Measurements from ENCODE around the gene C19orf25.
"Not testable (repeated sequence)": the region's sequence is repeated elsewhere in the genome, so short reads cannot be mapped to it uniquely, and the experiment has no call there.

The C19orf25 gene

DNA sequence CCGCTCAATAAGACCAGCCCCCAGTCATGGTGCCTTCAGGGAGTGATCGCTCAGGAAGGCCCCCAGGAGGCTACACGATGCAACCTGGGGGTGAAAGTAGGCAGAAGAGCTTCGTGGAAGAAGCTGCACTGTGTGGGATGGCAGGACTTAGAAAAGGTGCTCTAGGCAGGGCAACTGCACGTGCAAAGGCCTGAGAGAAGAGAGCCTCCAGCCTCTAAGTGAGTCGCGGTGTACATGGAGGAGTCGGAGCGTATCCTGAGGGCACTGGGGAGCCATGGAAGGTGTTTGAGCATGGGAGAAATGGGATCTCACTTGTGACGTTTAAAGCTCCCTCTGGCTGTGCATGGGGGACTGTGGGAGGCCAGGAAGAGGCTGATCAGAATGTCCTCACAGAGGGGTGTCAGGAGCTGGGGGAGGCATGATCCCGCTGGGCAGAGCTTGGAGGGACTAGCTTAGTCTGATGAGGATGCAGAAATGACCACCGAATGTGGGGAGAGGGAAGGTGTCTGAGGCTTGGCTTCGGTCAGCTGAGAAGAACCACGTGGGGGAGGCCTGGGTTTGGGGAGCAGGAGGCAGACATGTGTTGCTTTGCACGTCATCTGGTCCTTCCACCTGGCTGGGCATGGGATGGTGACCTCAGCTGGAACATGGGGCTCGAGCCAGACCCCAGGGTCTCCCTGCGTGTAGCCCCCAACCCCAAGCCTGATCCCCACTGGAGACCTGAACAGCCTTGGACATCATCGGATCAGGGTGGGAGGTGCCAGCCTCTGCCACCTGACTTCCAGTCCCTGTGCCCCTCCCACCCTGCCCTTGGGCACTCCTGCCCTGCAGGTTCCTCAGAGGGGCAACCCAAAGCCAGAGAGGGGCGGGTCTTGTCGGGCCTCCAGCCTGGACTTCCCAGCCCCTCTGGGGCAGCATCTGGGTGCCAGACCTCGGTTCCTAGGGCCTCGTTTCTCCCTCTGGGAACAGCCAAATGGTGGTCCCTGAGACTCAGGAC, 28.0 kb downstream of the C19orf25 start:
- DNase-seq = peak in 38 of 56 donors; percentile 24 to 75 (median 54)

DNA sequence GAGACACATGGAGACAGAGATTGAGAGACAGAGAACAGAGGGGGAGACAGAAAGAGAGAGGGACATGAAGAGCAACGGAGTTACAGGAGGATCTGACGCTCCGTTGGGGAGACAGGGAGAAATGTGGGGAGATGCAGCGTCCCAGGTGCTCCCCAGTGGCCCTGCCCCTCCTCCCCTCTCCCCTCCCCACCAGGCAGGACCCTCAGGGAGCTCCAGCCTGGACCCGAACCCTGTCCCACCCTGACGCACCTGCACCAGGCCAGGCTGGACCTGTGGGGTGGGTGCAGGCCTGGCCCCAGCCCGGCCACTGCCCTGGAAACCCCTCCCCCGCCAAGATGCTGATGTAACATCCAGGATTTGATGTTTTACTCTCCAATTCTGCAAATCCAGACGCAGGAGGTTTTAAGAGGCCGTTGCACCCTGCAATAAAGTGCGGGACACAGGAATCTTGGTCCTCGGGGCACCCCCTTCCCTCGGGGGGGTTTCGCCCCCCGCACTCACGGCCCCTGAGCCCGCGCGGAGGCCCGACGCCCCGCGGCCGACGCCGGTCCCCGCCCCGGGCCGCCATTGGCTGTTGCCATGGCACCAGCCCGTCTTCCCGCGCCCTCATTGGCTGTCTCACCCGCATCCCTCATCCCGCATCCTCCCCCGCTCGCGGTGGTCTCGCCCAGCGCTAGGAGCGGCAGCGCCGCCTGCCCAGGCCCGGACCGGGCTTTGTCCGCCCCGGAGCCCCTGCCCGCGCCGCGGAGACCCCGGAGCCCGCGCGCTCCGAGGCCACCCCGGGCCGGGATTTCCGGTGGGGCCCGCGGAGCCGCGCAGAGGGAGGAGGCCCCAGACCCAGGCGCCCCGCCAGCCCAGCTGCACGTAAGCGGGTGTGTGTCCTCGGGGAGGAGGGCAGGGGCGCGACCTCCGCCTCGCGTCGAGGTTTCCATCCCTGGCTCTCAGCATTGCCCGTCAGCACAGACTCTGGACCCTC, 29.3 kb downstream of the C19orf25 start, which contains the start of gene APC2:
Gene APC2, plus strand, starts transcription at position 655 of the 976 bp plus-strand sequence. CDS start 2,881 bp downstream, outside the sequence.
- peak in 55 of 56 donors; percentile 45 to 93 (median 82) for DNase-seq

DNA sequence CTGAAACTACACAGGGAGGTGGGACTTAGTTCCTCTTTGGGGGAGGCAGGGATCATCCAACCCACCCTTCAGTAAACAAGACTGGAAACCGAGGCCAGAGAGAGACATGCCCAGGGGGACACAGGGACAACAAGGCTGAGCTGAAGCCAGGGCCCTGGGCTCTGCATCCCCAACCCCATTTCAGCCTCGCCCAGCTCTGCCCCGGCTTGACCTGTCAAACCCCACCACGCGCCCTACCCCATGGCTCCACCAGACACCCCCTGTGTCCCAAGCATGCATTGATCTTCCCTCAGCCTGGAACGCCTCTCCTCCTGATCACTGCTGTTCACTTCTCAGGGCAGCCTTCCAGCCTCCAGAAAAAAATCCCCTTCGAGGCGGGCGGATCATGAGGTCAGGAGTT, 31.1 kb downstream of the C19orf25 start:
- no peak for DNase-seq

DNA sequence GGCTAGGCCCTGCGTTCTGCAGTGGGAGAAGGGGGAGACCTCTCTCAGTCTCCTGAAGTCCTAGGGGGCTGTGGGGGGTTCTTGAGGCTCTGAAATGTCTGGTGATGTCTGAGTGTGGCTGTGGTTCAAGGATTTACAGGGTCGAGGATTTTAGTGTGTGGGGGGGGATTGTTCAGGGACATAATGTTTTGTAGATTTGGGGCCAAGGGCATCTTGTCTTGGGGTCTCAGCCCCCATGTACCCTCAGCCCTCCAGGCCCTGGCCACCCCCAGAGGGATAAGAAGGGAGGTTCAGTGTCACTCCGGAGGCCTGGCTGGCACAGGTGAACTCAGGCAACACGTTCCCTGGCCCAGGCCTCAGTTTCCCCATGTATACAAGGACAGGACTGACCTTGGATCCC, 31.5 kb downstream of the C19orf25 start:
- no peak for DNase-seq

DNA sequence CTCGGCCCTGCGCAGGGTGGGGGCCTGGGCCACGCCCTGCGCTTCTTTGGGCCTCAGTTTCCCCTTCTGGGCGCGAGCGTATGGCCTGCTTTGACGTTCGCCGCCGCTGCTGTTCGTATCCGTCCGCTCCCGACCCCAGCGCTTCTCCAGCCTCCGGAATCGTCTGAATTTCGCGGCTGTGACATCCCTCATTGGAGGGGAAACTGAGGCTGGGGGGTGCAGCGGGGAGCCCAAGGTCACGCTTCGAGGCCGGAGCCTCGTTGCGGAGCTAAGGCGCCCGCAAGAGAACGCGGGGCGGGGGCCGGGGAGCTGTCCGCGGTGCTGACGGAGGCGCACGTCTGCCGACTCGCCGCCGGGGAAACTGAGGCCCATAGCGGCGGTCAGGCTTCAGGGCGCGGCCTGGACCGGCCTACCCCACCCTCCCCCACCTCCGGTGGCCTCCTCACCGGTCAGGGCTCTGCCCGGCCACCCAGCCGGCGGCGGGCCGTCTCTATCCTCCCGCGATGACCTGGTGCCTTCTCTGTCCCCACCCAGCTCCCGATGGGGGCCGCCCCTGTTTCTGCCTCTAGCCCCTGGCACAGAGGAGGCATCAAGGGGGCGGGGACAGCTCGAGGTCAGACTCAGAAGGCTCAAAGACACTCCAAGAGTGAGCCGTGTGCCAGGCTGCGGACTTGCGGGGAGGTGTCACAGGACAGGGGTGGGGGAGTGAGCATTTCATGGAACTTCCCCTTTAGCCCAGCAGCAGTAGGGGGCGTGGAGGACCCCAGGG, 32.1 kb downstream of the C19orf25 start:
- DNase-seq = peak in 12 of 56 donors; percentile 8 to 51 (median 28)

DNA sequence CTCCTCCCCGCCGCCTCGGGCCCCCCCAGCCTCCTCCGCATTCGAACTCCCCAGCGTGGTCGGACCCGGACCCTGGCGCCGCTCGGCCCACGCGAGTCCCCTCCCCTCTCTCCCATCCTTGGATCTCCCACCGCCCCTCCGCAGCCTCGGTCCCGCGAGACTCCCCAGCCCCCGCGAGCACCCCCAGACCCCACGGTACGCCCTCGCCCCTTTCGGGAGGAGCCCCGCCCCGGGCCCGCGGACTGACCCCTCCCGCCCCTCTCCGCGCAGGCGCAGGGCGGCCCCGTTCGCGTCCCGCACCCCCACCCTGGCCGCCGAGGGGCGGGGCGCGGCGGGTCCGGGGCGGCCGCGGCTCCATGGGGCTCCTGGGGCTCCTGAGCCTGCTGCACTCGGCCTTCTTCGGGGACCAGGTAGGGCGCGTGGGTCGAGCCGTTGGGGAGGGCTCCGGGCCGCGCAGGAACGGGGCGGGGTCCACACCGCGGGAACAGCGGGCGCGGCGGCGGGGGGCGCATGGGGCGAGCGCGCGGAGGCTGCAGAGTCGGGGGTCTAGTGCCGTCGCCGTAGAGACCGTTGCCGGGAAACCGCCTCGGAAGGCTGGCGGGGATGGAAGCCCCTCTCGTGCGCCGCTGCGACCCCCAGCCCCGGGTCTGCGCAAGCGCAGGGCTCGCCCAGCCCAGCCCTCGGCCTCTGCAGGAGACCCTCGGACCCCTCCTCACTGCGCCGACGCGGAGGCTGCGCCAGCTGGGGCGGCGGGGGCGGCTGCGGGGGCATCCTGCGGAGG, 32.9 kb downstream of the C19orf25 start:
- DNase-seq = peak in 39 of 56 donors; percentile 13 to 80 (median 49)

DNA sequence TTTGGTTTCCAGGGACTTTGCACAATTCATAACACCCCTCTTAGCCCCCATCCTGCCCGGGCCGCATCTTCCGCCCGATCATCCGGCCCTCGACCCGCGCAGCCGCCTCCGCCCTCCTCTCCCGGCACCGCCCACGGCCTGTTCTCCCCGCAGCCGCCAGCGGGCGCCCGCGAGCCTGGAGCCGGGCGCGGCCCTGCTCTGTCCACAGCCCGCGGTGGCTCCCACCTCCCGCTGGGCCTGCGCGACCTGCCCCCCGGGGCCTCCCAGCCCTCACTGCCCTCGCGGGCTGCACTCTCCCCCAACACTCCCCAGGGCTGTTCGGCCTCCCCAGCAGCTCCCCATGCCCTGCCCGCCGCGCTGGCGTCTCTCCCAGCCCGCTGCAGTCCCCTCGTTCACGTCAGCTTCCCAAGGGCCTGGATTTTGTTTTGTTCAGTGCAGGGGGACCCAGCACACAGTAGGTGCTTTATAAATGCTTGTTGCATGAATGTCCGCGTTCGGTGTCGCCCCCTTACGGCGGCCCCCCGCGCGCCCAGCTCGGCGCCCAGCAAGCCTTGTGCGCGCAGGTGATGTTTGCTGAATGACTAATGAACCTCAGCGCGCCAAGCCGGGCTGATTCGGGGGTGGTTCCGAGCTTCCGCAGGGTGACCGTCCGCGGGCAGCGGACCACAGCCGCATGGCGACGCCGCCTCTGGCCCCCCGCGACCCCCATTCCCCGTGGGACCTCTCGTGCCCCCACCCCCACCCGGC, 33.7 kb downstream of the C19orf25 start:
- peak in 48 of 56 donors; percentile 17 to 83 (median 57) for DNase-seq

DNA sequence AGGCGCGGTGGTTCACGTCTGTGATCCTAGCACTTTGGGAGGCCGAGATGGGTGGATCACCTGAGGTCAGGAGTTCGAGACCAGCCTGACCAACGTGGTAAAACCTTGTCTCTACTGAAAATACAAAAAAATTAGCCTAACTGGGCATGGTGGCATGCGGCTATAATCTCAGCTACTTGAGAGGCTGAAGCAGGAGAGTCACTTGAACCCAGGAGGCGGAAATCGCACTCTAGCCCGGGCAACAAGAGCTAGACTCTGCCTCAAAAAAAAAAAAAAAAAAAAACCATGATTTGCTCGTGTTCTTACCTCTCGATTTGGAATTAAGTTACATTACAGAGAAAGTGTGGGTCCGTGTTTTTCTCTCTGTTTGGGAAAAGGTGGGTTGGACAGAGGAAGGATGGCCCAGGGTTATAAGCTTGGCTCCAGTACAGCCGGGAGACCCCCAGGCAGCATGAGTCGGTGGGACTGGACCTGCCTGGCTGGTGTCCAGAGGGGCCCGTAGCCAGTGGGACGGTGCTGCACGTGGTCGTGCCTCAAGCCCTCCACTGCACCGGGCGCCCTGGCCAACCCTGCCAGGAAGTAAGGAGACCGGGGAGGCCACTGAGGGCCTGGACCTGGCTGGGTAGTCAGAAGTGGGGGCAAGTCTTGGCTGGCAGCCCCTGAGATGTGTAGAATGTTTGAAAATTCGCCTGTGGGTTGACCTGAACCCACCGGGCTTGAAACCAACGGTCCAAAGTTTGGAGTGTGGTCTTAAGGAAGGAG, 37.2 kb downstream of the C19orf25 start:
- no peak for DNase-seq

DNA sequence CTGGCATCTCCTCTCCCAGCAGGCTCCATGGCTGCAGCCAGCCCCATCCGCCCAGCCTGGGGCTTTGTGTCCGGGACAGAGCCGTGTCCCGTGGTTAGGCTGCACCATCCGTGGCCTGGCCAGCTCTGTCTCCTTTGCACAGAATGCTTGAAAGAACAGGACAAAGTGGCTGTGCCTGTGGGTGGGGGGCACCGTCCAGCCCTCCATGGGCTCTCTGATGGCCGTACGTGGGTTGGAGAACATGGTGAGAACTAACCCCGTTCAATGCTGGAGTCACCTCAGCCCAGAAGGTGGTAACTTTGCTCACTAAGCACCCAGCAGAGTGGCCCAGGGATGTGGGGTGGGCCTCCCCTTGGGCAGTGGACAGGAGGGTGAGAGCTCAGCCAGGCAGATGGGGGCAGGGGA, 38.0 kb downstream of the C19orf25 start:
- DNase-seq = no peak

DNA sequence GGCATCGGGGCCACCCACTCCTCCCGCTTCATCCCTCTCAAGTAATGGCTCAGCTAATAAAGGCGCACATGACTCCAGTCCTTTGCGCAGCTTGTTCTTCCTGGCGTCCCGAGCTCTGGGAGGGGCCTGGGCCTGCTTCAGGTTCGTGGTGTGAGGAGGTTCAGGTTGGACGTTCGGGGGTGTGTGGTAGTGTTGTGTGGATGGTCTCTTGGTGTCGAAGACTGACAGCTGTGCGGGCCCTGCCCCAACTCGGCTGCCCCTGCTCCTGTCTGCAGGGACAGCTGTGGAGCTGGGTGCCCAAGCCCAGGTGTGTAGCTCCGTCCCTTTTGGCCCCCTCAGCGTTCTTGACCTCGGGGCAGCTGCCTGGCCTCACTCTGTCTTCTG, 38.6 kb downstream of the C19orf25 start:
- DNase-seq = no peak

DNA sequence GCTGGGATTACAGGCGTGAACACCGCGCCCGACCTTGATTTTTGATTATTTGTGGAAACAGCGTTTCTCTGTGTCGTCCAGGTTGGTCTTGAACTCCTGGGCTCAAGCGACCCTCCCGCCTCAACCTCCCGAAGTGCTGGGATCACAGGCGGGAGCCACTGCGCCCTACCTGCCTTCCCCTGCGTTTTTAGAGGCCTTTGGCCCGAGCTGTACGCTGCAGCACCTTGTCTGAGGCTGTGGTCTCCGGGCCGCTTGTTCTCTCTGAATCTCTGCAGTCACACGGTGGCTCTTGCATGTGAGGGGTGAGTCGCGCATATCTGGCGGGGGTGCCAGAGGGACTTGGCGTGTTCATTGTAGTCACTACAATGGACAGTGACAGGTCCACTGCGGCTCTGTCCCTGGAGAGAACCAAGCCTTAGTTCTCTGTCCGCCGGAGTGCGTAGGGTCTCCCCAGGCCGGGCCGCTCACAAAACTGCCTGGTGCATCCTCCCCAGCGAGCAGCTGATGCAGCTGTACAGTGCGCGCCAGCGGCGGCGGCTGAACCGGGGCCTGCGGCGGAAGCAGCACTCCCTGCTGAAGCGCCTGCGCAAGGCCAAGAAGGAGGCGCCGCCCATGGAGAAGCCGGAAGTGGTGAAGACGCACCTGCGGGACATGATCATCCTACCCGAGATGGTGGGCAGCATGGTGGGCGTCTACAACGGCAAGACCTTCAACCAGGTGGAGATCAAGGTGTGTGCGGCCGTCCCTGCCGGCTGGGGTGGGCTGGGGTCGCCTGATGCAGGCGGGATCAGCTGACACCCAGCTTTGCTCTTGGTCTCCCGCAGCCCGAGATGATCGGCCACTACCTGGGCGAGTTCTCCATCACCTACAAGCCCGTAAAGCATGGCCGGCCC, 39.2 kb downstream of the C19orf25 start:
- not testable (repeated sequence) for DNase-seq

DNA sequence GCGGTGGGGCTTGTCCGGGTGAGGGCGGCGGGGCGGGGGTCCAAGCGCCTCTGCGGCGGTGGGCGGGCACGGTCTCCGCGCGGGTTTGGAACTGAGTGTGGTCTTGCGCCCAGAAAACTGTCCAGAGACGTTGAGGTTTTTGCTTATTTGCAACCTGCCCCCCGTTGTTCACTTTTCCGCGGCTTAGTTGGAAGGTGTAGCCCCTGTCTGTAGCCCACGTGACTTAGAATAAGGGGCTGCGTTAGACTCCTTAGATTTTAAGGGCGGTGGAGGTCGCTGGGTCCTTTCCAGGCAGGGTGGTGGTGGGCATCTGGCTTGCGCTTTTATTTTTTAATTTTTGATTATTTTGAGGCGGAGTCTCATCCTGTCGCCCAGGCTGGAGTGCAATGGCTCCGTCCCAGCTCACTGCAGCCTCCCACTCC, 40.1 kb downstream of the C19orf25 start:
- no peak for DNase-seq

DNA sequence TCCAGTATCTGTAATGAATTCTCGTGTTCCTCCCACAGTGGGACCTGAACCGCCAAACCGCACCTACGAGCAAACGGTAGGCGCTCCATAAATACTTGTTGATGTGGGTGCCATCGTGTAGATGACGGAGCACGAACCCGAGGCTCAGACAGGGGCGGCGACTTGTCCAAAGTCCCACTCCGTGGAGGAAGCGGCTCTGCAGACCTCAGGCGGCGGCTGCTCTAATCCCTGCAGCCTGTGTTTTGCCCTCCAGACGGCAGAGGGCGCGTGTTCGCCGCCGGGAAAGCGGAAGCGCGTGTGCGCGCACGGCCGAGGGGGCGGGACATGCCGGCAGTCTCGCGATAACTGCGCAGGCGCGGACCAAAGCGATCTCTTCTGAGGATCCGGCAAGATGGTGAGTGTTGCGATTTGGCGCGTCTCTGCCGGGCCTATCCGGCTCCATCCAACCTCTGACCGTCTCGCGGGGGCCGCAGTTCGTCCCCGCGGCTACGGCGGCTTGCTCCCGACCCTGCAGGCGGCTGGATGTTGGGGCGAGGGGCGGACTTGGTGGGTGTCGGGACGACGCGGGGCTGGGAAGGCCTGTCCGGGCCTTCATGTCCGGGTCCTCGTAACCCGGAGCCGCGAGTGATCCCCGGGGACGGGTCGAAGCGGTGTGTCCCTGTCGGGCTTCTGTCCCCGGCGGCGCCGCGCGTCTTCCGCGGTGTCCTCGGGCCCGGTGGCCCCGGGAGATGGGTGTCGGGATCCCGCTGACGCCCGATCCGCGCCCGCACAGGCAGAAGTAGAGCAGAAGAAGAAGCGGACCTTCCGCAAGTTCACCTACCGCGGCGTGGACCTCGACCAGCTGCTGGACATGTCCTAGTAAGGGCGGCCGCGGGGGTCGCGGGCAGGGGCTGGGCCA, 40.7 kb downstream of the C19orf25 start, which contains the start of gene RPS15:
Gene RPS15, plus strand, starts transcription at position 362 of the 898 bp plus-strand sequence. Its CDS starts 30 bp downstream, at position 392.
- DNase-seq = peak; percentile 41 to 95 (median 88)

DNA sequence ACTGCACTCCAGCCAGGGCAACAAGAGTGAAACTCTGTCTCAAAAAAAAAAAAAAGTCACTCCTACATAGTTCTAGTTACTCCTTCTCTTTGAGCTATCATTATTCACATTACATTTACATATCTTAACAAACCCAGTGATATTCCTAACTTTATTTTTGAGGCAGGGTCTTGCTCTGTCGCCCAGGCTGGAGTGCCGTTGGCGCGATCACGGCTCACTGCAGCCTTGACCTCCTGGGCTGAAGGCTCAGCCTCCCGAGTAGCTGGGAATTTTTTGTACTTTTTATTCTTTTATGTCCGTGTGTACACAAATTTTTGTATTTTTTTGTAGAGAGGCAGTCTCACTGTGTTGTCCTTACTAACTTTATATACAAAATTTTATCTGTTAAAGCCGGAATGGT, 41.4 kb downstream of the C19orf25 start:
- DNase-seq = no peak

DNA sequence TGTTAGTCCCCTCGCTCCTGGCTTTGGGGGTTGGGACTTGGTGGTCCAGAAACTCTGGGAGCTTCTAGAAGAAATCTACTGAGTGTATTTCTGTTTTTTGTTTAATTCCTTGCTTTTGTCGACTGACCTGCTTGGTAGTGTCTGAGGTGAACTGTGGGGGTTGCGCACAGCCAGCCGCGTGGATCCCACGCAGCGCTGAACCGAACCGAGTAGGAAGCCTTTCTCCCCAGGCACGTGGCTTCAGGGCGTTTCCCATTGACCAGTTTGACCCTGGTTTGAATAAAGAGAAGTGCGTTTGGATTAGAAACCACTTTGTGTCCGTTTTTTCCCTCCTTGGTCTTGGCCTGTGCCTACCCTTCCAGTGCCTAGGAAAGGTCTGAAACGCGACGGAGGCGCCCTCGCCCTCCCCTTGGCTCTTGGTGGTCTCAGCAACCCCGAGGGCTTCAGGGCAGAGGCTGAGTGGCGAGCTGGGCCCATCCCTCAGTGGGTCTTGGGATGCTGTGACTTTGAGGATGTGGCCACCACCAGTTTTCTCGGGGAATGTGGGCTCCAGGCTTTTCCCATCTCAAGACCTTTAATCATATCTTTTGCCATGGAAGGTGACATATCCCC, 43.5 kb downstream of the C19orf25 start:
- no peak for DNase-seq
